OCI-LY7 (cell line): ENCODE measurements around the gene SRCAP.

ENCODE experiments used
- EZH2phosphoT487 ChIP-seq: fragments of 200-600 bp; sonication (generic); IDR thresholded peaks from 2 replicates; pipeline ENCODE4 v1.6.1; 2018; ENCODE audit warnings: low read depth, borderline replicate concordance, mild to moderate bottlenecking, mixed run types, antibody characterized with exemption, low read length, moderate library complexity, mixed read lengths
- TF ChIP-seq, protein P1 (sequence below): fragments of 200-600 bp; sonication (generic); conservative IDR thresholded peaks from 2 replicates; pipeline ENCODE4 v1.5.1; 2014; ENCODE audit warnings: mild to moderate bottlenecking, antibody characterized with exemption, low read length, moderate library complexity, mixed read lengths

DNA sequence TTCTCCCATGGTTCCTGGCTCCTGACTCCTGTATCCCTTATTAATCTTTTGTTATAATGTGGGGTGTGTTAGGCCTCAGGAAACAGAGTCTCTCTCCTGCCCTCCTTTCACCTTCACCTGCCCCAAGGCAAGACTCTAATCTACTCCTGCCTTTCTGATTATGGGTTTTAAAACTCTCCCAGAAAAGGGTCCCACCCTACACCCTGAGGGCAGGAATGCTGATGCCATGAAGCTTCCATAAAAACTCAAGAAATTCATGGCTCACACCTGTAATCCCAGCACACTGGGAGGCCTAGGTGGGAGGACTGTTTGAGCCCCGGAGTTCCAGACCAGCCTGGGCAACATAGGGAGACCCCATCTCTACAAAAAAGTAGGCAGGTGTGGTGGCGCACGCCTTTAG, 18.6 kb upstream of the SRCAP start:
- TF ChIP-seq, protein P1, sequence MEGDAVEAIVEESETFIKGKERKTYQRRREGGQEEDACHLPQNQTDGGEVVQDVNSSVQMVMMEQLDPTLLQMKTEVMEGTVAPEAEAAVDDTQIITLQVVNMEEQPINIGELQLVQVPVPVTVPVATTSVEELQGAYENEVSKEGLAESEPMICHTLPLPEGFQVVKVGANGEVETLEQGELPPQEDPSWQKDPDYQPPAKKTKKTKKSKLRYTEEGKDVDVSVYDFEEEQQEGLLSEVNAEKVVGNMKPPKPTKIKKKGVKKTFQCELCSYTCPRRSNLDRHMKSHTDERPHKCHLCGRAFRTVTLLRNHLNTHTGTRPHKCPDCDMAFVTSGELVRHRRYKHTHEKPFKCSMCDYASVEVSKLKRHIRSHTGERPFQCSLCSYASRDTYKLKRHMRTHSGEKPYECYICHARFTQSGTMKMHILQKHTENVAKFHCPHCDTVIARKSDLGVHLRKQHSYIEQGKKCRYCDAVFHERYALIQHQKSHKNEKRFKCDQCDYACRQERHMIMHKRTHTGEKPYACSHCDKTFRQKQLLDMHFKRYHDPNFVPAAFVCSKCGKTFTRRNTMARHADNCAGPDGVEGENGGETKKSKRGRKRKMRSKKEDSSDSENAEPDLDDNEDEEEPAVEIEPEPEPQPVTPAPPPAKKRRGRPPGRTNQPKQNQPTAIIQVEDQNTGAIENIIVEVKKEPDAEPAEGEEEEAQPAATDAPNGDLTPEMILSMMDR, result no peak
- no peak for TF ChIP-seq EZH2phosphoT487
